Measurements from ENCODE around the gene COL1A2. TPM values are rescaled to one million over a fixed set of nuclear protein-coding genes. Genes with fewer than 3 reads are reported as not detected.
A peak's percentile ranks its signal among the peaks of the same experiment; 100 is the strongest.

Gene COL1A2
- total and polyA plus RNA-seq, 5 donors, result 115 to 259 (median 168) TPM

- intact Hi-C loops (cut with DNase I), result no loop called here
- WGBS, result 89% methylated on average over 5 of the region's 5 CpGs
- no peaks in the 10 kb centered on the region for H3K9me3 ChIP-seq (ENCODE audit: control insufficient read depth, low read length)
- H3K4me3 ChIP-seq (ENCODE audit: low read length), result no peak overlapping the region
- no peaks in the 10 kb centered on the region for H3K27me3 ChIP-seq (ENCODE audit: control insufficient read depth, insufficient read depth)
- ATAC-seq (no peak), DNase-seq (no peak)
- H3K4me1 ChIP-seq (ENCODE audit: control insufficient read depth, insufficient read depth, low read length), result no peaks in the 10 kb centered on the region
- H3K27ac ChIP-seq (ENCODE audit: low read length), result no peak overlapping the region
Measured at GRCh38 chr7:94364816-94365215, 29.9 kb upstream of the COL1A2 start.

GRCh38 chr7:94366163-94366562, 28.5 kb upstream of the COL1A2 start:
- no peaks in the 10 kb centered on the region for H3K9me3 ChIP-seq (ENCODE audit: control insufficient read depth, low read length)
- intact Hi-C loops (cut with DNase I), result no loop called here
- no peaks in the 10 kb centered on the region for H3K4me1 ChIP-seq (ENCODE audit: control insufficient read depth, insufficient read depth, low read length)
- H3K27me3 ChIP-seq (ENCODE audit: control insufficient read depth, insufficient read depth), result no peaks in the 10 kb centered on the region
- H3K27ac ChIP-seq (ENCODE audit: low read length), result no peak overlapping the region
- 97% methylated on average over 3 of the region's 3 CpGs for WGBS
- no peak overlapping the region for H3K4me3 ChIP-seq (ENCODE audit: low read length)
- ATAC-seq (no peak), DNase-seq (no peak)

GRCh38 chr7:94366832-94367231, 27.9 kb upstream of the COL1A2 start:
- H3K4me3 ChIP-seq (ENCODE audit: low read length), result no peak overlapping the region
- no peak overlapping the region for H3K27ac ChIP-seq (ENCODE audit: low read length)
- intact Hi-C loops (cut with DNase I), result no loop called here
- H3K27me3 ChIP-seq (ENCODE audit: control insufficient read depth, insufficient read depth), result no peaks in the 10 kb centered on the region
- DNase-seq (no peak), ATAC-seq (no peak)
- 85% methylated on average over 4 of the region's 4 CpGs for WGBS
- no peaks in the 10 kb centered on the region for H3K4me1 ChIP-seq (ENCODE audit: control insufficient read depth, insufficient read depth, low read length)
- H3K9me3 ChIP-seq (ENCODE audit: control insufficient read depth, low read length), result no peaks in the 10 kb centered on the region

- DNase-seq (peak in 1 of 3 donors; percentile 17), ATAC-seq (peak; percentile 86 to 94)
- no peak overlapping the region for H3K27ac ChIP-seq (ENCODE audit: low read length)
- WGBS, result 46% methylated on average over 2 of the region's 2 CpGs
- H3K4me3 ChIP-seq (ENCODE audit: low read length), result no peak overlapping the region
- H3K27me3 ChIP-seq (ENCODE audit: control insufficient read depth, insufficient read depth), result no peaks in the 10 kb centered on the region
- H3K9me3 ChIP-seq (ENCODE audit: control insufficient read depth, low read length), result no peaks in the 10 kb centered on the region
- intact Hi-C loops (cut with DNase I), result no loop called here
- H3K4me1 ChIP-seq (ENCODE audit: control insufficient read depth, insufficient read depth, low read length), result no peaks in the 10 kb centered on the region
Measured at GRCh38 chr7:94367949-94368348, 26.7 kb upstream of the COL1A2 start.

GRCh38 chr7:94368371-94368791, 26.3 kb upstream of the COL1A2 start:
- 25% methylated on average over 5 of the region's 5 CpGs for WGBS
- Histone ChIP-seq H3K27ac (ENCODE audit: low read length) (peak overlapping the region; percentile 64), H3K4me1 (ENCODE audit: control insufficient read depth, insufficient read depth, low read length) (no peaks in the 10 kb centered on the region), H3K4me3 (ENCODE audit: low read length) (no peak overlapping the region), H3K27me3 (ENCODE audit: control insufficient read depth, insufficient read depth) (no peaks in the 10 kb centered on the region), H3K9me3 (ENCODE audit: control insufficient read depth, low read length) (no peaks in the 10 kb centered on the region)
- ATAC-seq (peak; percentile 53 to 64), DNase-seq (no peak)
- intact Hi-C loops (cut with DNase I), result no loop called here

GRCh38 chr7:94374231-94374630, 20.5 kb upstream of the COL1A2 start:
- DNase-seq (peak; percentile 87 to 95 (median 91)), ATAC-seq (peak; percentile 94 to 95)
- Histone ChIP-seq H3K9me3 (ENCODE audit: control insufficient read depth, low read length) (no peaks in the 10 kb centered on the region), H3K4me3 (ENCODE audit: low read length) (peak overlapping the region; percentile 42), H3K4me1 (ENCODE audit: control insufficient read depth, insufficient read depth, low read length) (no peaks in the 10 kb centered on the region), H3K27me3 (ENCODE audit: control insufficient read depth, insufficient read depth) (no peaks in the 10 kb centered on the region), H3K27ac (ENCODE audit: low read length) (peak overlapping the region; percentile 78)
- intact Hi-C loops (cut with DNase I), result no loop called here
- WGBS, result 11% methylated on average over 2 of the region's 2 CpGs

- intact Hi-C loops (cut with DNase I), result no loop called here
- DNase-seq, result peak; percentile 56 to 78 (median 58)
Measured at GRCh38 chr7:94374721-94375566, 19.8 kb upstream of the COL1A2 start.

GRCh38 chr7:94375691-94376090, 19.0 kb upstream of the COL1A2 start:
- Histone ChIP-seq H3K4me1 (ENCODE audit: control insufficient read depth, insufficient read depth, low read length) (no peaks in the 10 kb centered on the region), H3K9me3 (ENCODE audit: control insufficient read depth, low read length) (no peaks in the 10 kb centered on the region), H3K4me3 (ENCODE audit: low read length) (peak overlapping the region; percentile 33), H3K27me3 (ENCODE audit: control insufficient read depth, insufficient read depth) (no peaks in the 10 kb centered on the region), H3K27ac (ENCODE audit: low read length) (peak overlapping the region; percentile 51)
- WGBS, result 39% methylated on average over 2 of the region's 2 CpGs
- DNase-seq (peak in 1 of 3 donors; percentile 19), ATAC-seq (peak; percentile 89)
- intact Hi-C loops (cut with DNase I), result no loop called here

More at GRCh38 chr7:94374721-94375566, 19.8 kb upstream of the COL1A2 start:
- 28% methylated on average over 5 of the region's 5 CpGs for WGBS
- no peaks in the 10 kb centered on the region for H3K27me3 ChIP-seq (ENCODE audit: control insufficient read depth, insufficient read depth)
- peak; percentile 94 to 96 for ATAC-seq
- no peaks in the 10 kb centered on the region for H3K9me3 ChIP-seq (ENCODE audit: control insufficient read depth, low read length)
- peak overlapping the region; percentile 86 for H3K27ac ChIP-seq (ENCODE audit: low read length)
- no peaks in the 10 kb centered on the region for H3K4me1 ChIP-seq (ENCODE audit: control insufficient read depth, insufficient read depth, low read length)
- H3K4me3 ChIP-seq (ENCODE audit: low read length), result peak overlapping the region; percentile 42

GRCh38 chr7:94376281-94376680, 18.4 kb upstream of the COL1A2 start:
- no peak for ATAC-seq
- H3K4me3 ChIP-seq (ENCODE audit: low read length), result no peak overlapping the region
- no peak for DNase-seq
- 89% methylated on average over 1 of the region's 1 CpG for WGBS
- no peaks in the 10 kb centered on the region for H3K27me3 ChIP-seq (ENCODE audit: control insufficient read depth, insufficient read depth)
- no peaks in the 10 kb centered on the region for H3K9me3 ChIP-seq (ENCODE audit: control insufficient read depth, low read length)
- intact Hi-C loops (cut with DNase I), result no loop called here
- peak overlapping the region; percentile 45 for H3K27ac ChIP-seq (ENCODE audit: low read length)
- H3K4me1 ChIP-seq (ENCODE audit: control insufficient read depth, insufficient read depth, low read length), result no peaks in the 10 kb centered on the region

GRCh38 chr7:94378356-94378755, 16.3 kb upstream of the COL1A2 start:
- ATAC-seq, result no peak

GRCh38 chr7:94380264-94380663, 14.4 kb upstream of the COL1A2 start:
- Histone ChIP-seq H3K4me3 (ENCODE audit: low read length) (no peak overlapping the region), H3K9me3 (ENCODE audit: control insufficient read depth, low read length) (no peaks in the 10 kb centered on the region), H3K27ac (ENCODE audit: low read length) (no peak overlapping the region), H3K27me3 (ENCODE audit: control insufficient read depth, insufficient read depth) (no peaks in the 10 kb centered on the region), H3K4me1 (ENCODE audit: control insufficient read depth, insufficient read depth, low read length) (no peaks in the 10 kb centered on the region)
- DNase-seq (no peak), ATAC-seq (no peak)
- intact Hi-C loops (cut with DNase I), result no loop called here

More at GRCh38 chr7:94378356-94378755, 16.3 kb upstream of the COL1A2 start:
- intact Hi-C loops (cut with DNase I), result no loop called here
- no peaks in the 10 kb centered on the region for H3K27me3 ChIP-seq (ENCODE audit: control insufficient read depth, insufficient read depth)
- H3K27ac ChIP-seq (ENCODE audit: low read length), result no peak overlapping the region
- DNase-seq, result no peak
- H3K4me1 ChIP-seq (ENCODE audit: control insufficient read depth, insufficient read depth, low read length), result no peaks in the 10 kb centered on the region
- no peaks in the 10 kb centered on the region for H3K9me3 ChIP-seq (ENCODE audit: control insufficient read depth, low read length)
- H3K4me3 ChIP-seq (ENCODE audit: low read length), result no peak overlapping the region
- 33% methylated on average over 3 of the region's 3 CpGs for WGBS

Data from right cardiac atrium (tissue), 5 donors.